Mesenchymal stem cell (in vitro differentiated cells and primary cell): ENCODE results near the gene NPIPA5. TPM values are rescaled to one million over a fixed set of nuclear protein-coding genes. Genes with fewer than 3 reads are reported as not detected.
A peak's percentile ranks its signal among the peaks of the same experiment; 100 is the strongest.
"Not testable (repeated sequence)": the region's sequence is repeated elsewhere in the genome, so short reads cannot be mapped to it uniquely, and the experiment has no call there.

Experiments
- DNase-seq: peaks from one replicate; pipeline ENCODE4 v3.0.0-alpha.2; 2013
- H2AFZ ChIP-seq: one replicate; pipeline ENCODE4 v1.6.1; 2013; ENCODE audit warnings: low read depth, mild to moderate bottlenecking, control low read depth, inconsistent platforms, low read length, moderate library complexity
- H2AK5ac ChIP-seq: 2 replicates; pipeline ENCODE4 v1.6.1; 2013; ENCODE audit warnings: low read length, moderate library complexity, mild to moderate bottlenecking, inconsistent platforms; ENCODE audit not compliant: severe bottlenecking
- H2BK120ac ChIP-seq: one replicate; pipeline ENCODE4 v1.6.1; 2013; ENCODE audit warnings: low read depth, mild to moderate bottlenecking, inconsistent platforms, low read length, moderate library complexity
- H2BK12ac ChIP-seq, 2 experiments: one replicate each; pipeline ENCODE4 v1.6.1; 2013; ENCODE audit warnings: inconsistent platforms in 2 of 2, low read length in 2 of 2, mild to moderate bottlenecking in 2 of 2, moderate library complexity in 2 of 2, control low read depth in 1 of 2
- H2BK15ac ChIP-seq: one replicate; pipeline ENCODE4 v1.6.1; 2013; ENCODE audit warnings: mild to moderate bottlenecking, low read depth, inconsistent platforms; ENCODE audit not compliant: poor library complexity, severe bottlenecking
- H2BK5ac ChIP-seq: 2 replicates; pipeline ENCODE4 v1.6.1; 2013; ENCODE audit warnings: low read depth, mild to moderate bottlenecking, low read length, control low read depth, inconsistent platforms; ENCODE audit not compliant: poor library complexity, severe bottlenecking
- H3K14ac ChIP-seq, 2 experiments: one replicate each; pipeline ENCODE4 v1.6.1; 2013; ENCODE audit warnings: inconsistent platforms in 2 of 2, low read length in 2 of 2, control low read depth in 1 of 2, mild to moderate bottlenecking in 1 of 2, moderate library complexity in 1 of 2
- H3K18ac ChIP-seq, 2 experiments: one replicate each; pipeline ENCODE4 v1.6.1; 2013; ENCODE audit warnings: inconsistent platforms in 2 of 2, low read length in 2 of 2, control low read depth in 1 of 2, low read depth in 1 of 2, mild to moderate bottlenecking in 1 of 2
- H3K23ac ChIP-seq, 2 experiments: one replicate each; pipeline ENCODE4 v1.6.1; 2013; ENCODE audit warnings: inconsistent platforms in 2 of 2, low read length in 2 of 2, mild to moderate bottlenecking in 2 of 2, moderate library complexity in 2 of 2, control low read depth in 1 of 2
- H3K27ac ChIP-seq: 2 replicates; pipeline ENCODE4 v1.5.1; 2013; ENCODE audit warnings: mild to moderate bottlenecking, moderate library complexity, low read length, control low read depth, inconsistent platforms; ENCODE audit not compliant: poor library complexity, severe bottlenecking
- H3K27me3 ChIP-seq, 2 experiments: 2 replicates each; pipeline versions ENCODE4 v1.6.1 to v1.7.0; 2013; ENCODE audit warnings: low read length in 2 of 2, mild to moderate bottlenecking in 2 of 2, moderate library complexity in 2 of 2, control low read depth in 1 of 2, inconsistent platforms in 1 of 2; ENCODE audit not compliant: control insufficient read depth in 1 of 2, insufficient read depth in 1 of 2
- H3K36me3 ChIP-seq, 2 experiments: 2 replicates each; pipeline versions ENCODE4 v1.6.1 to v1.7.0; 2013; ENCODE audit warnings: low read length in 2 of 2, control low read depth in 1 of 2, inconsistent platforms in 1 of 2, low read depth in 1 of 2, mild to moderate bottlenecking in 1 of 2; ENCODE audit not compliant: insufficient read depth in 2 of 2, control insufficient read depth in 1 of 2
- H3K4ac ChIP-seq, 2 experiments: one replicate each; pipeline ENCODE4 v1.6.1; 2013; ENCODE audit warnings: inconsistent platforms in 2 of 2, low read length in 2 of 2, mild to moderate bottlenecking in 2 of 2, moderate library complexity in 2 of 2, control low read depth in 1 of 2, low read depth in 1 of 2
- H3K4me1 ChIP-seq: 2 replicates; pipeline ENCODE4 v1.6.1; 2013; ENCODE audit warnings: low read depth, low read length, control low read depth; ENCODE audit not compliant: control insufficient read depth, insufficient read depth
- H3K4me2 ChIP-seq: 2 replicates; pipeline ENCODE4 v1.6.1; 2013; ENCODE audit warnings: low read length, mild to moderate bottlenecking, inconsistent platforms; ENCODE audit not compliant: poor library complexity, severe bottlenecking
- H3K4me3 ChIP-seq, 2 experiments: 2 replicates each; pipeline versions ENCODE4 v1.5.1 to v1.7.0; 2013; ENCODE audit warnings: low read length in 2 of 2, mild to moderate bottlenecking in 2 of 2, control low read depth in 1 of 2, low read depth in 1 of 2; ENCODE audit not compliant: insufficient read depth in 1 of 2
- H3K79me1 ChIP-seq: replicated peaks from 2 replicates; pipeline ENCODE4 v1.6.1; 2013; ENCODE audit warnings: mild to moderate bottlenecking, control low read depth, low read length, inconsistent platforms; ENCODE audit not compliant: poor library complexity, severe bottlenecking
- H3K9ac ChIP-seq: 2 replicates; pipeline ENCODE4 v1.7.0; 2013; ENCODE audit warnings: mild to moderate bottlenecking, low read length, moderate library complexity
- H3K9me3 ChIP-seq: 2 replicates; pipeline ENCODE4 v1.7.0; 2013; ENCODE audit warnings: mild to moderate bottlenecking, low read length; ENCODE audit not compliant: control insufficient read depth
- H4K8ac ChIP-seq: one replicate; pipeline ENCODE4 v1.6.1; 2013; ENCODE audit warnings: inconsistent platforms, mild to moderate bottlenecking, low read length, moderate library complexity
- H4K91ac ChIP-seq: one replicate; pipeline ENCODE4 v1.6.1; 2013; ENCODE audit warnings: mild to moderate bottlenecking, low read length, inconsistent platforms
- WGBS: methylation state at CpG from one replicate; pipeline ENCODE4 v1.1.7; 2013; ENCODE audit warnings: mixed read lengths; 5-methylcytosine and 5-hydroxymethylcytosine counted together
- polyA plus RNA-seq, 2 experiments: library from polyadenylated mRNA; stranded (reverse); fragments of 200-250 nt; gene quantifications; one replicate each; pipeline ENCODE4 v1.2.3, GENCODE V29; 2013

NPIPA5 gene
- 0.10 TPM for polyA plus RNA-seq (2013, experiment 1 of 2)
- 0.14 TPM for polyA plus RNA-seq (2013, experiment 2 of 2)

- H3K4me3 ChIP-seq, H3K27ac ChIP-seq, H3K14ac ChIP-seq, H3K9ac ChIP-seq, H3K36me3 ChIP-seq, H3K4me2 ChIP-seq, H3K4me1 ChIP-seq, H3K4ac ChIP-seq, H2BK5ac ChIP-seq, DNase-seq, H2AFZ ChIP-seq, H2BK120ac ChIP-seq, H2BK15ac ChIP-seq, H3K79me1 ChIP-seq, H4K91ac ChIP-seq, H3K18ac ChIP-seq, H3K27me3 ChIP-seq, H2AK5ac ChIP-seq, H3K9me3 ChIP-seq, H2BK12ac ChIP-seq, H4K8ac ChIP-seq, H3K23ac ChIP-seq: not testable (repeated sequence)
- no CpG with 5 or more reads among the region's 4 CpGs for WGBS
These were observed at the start of gene NPIPA5 for GRCh38 chr16:15378194-15378593. Gene NPIPA5, minus strand, starts transcription at chr16:15378294. Its CDS starts 0 bp downstream, at chr16:15378294.

- peak overlapping the region; percentile 26 for H3K4me2 ChIP-seq
- H3K4me1 ChIP-seq = no peaks in the 10 kb centered on the region
- H3K14ac ChIP-seq = no peak overlapping the region
- peak overlapping the region; percentile 73 for H2BK120ac ChIP-seq
- no peak overlapping the region for H2BK5ac ChIP-seq
- no peaks in the 10 kb centered on the region for H3K79me1 ChIP-seq
- H3K4ac ChIP-seq = no peak overlapping the region
- H3K4me3 ChIP-seq = no peak overlapping the region
- H4K91ac ChIP-seq = no peak overlapping the region
- H3K27ac ChIP-seq = no peak overlapping the region
- no peak overlapping the region for H3K23ac ChIP-seq
- no peak overlapping the region for H2AK5ac ChIP-seq
- no peak overlapping the region for H3K18ac ChIP-seq
- H3K36me3 ChIP-seq = no peaks in the 10 kb centered on the region
- DNase-seq = peak; percentile 77
- no peaks in the 10 kb centered on the region for H3K9me3 ChIP-seq
- WGBS = 62% methylated on average over 3 of the region's 8 CpGs
- H2BK12ac ChIP-seq = no peak overlapping the region
- peak overlapping the region; percentile 44 for H3K9ac ChIP-seq
- H2BK15ac ChIP-seq = no peak overlapping the region
- no peak overlapping the region for H4K8ac ChIP-seq
- no peaks in the 10 kb centered on the region for H3K27me3 ChIP-seq
- no peak overlapping the region for H2AFZ ChIP-seq
These were observed 49.6 kb upstream of the NPIPA5 start for GRCh38 chr16:15427648-15428239.

- Histone ChIP-seq H3K79me1 (no peaks in the 10 kb centered on the region), H2BK5ac (no peak overlapping the region), H3K4me3 (no peak overlapping the region), H2AK5ac (no peak overlapping the region), H3K9me3 (no peaks in the 10 kb centered on the region), H3K18ac (no peak overlapping the region), H3K23ac (no peak overlapping the region), H3K27me3 (no peaks in the 10 kb centered on the region), H3K14ac (no peak overlapping the region), H2BK12ac (no peak overlapping the region), H3K4me2 (no peak overlapping the region), H4K8ac (no peak overlapping the region), H3K9ac (no peak overlapping the region), H3K4ac (no peak overlapping the region), H3K4me1 (no peaks in the 10 kb centered on the region), H3K36me3 (no peaks in the 10 kb centered on the region), H4K91ac (no peak overlapping the region), H3K27ac (no peak overlapping the region), H2AFZ (no peak overlapping the region), H2BK120ac (no peak overlapping the region), H2BK15ac (no peak overlapping the region)
- 70% methylated on average over 5 of the region's 6 CpGs for WGBS
- DNase-seq = no peak
These were observed 48.7 kb upstream of the NPIPA5 start for GRCh38 chr16:15426796-15427195.

- Histone ChIP-seq H2AFZ (no peak overlapping the region), H3K9ac (no peak overlapping the region), H3K23ac (no peak overlapping the region), H2BK120ac (no peak overlapping the region), H4K91ac (no peak overlapping the region), H3K36me3 (no peaks in the 10 kb centered on the region), H2BK12ac (no peak overlapping the region), H3K9me3 (no peaks in the 10 kb centered on the region), H3K79me1 (no peaks in the 10 kb centered on the region), H3K27ac (no peak overlapping the region), H2BK5ac (no peak overlapping the region), H3K4ac (no peak overlapping the region), H3K27me3 (no peaks in the 10 kb centered on the region), H2AK5ac (no peak overlapping the region), H3K18ac (no peak overlapping the region), H3K4me3 (no peak overlapping the region), H3K4me2 (no peak overlapping the region), H3K14ac (no peak overlapping the region), H3K4me1 (no peaks in the 10 kb centered on the region), H2BK15ac (no peak overlapping the region), H4K8ac (no peak overlapping the region)
- no peak for DNase-seq
- WGBS = 97% methylated on average over 5 of the region's 6 CpGs
These were observed 47.8 kb upstream of the NPIPA5 start for GRCh38 chr16:15425861-15426260.
